ENCODE measurements around the gene BRS3. TPM values are rescaled to one million over a fixed set of nuclear protein-coding genes. Genes with fewer than 3 reads are reported as not detected.

Gene BRS3
- total and polyA plus RNA-seq, 2 donors (not counting 1 experiment from before 2014, with no cell fraction given) = not detected

GRCh38 chrX:136534131-136534530 lies 46.4 kb downstream of the BRS3 start:
- H3K27me3 Mint-ChIP-seq = peaks cover 8% of the 10 kb centered on the region
- WGBS (ENCODE audit: insufficient coverage) = no CpG with 5 or more reads among the region's 2 CpGs
- DNase-seq (no peak), ATAC-seq (ENCODE audit: low read depth) (no peak)
- POLR2A ChIA-PET = no interaction called here
- H3K4me1 Mint-ChIP-seq = no peaks in the 10 kb centered on the region
- intact Hi-C loops (cut with micrococcal nuclease) = no loop called here
- Histone ChIP-seq H2AFZ (ENCODE audit: insufficient read depth, low read depth, low read length, poor library complexity, severe bottlenecking) (no peak overlapping the region), H3K4me1 (ENCODE audit: control insufficient read depth in 2 of 2, insufficient read depth in 2 of 2, low read length in 2 of 2) (no peaks in the 10 kb centered on the region), H3K9me3 (ENCODE audit: control extremely low read depth in 1 of 3, control insufficient read depth in 2 of 3, insufficient read depth in 1 of 3, low read length in 2 of 3) (no peaks in the 10 kb centered on the region), H3K27me3 (replicated peaks in 1 of 4; ENCODE audit: control extremely low read depth in 1 of 4, control insufficient read depth in 3 of 4, insufficient read depth in 4 of 4, low read length in 3 of 4) (no peaks in the 10 kb centered on the region), H3K36me3 (replicated peaks in 1 of 2; ENCODE audit: control extremely low read depth in 1 of 2, control insufficient read depth in 1 of 2, extremely low read depth in 1 of 2, insufficient read depth in 2 of 2, low read length in 1 of 2) (no peaks in the 10 kb centered on the region), H3K9ac (ENCODE audit: low read length) (no peak overlapping the region), H3K79me2 (ENCODE audit: control insufficient read depth, insufficient read depth, low read length) (no peaks in the 10 kb centered on the region), H3K4me3 (ENCODE audit: control extremely low read depth in 1 of 5, extremely low read depth in 1 of 5, insufficient read depth in 1 of 5, low read depth in 2 of 5, low read length in 4 of 5) (no peak overlapping the region), H4K20me1 (ENCODE audit: control insufficient read depth, insufficient read depth, low read length, poor library complexity, severe bottlenecking) (no peaks in the 10 kb centered on the region), H3K4me2 (replicated peaks; ENCODE audit: low read depth, low read length, poor library complexity, severe bottlenecking) (no peak overlapping the region), H3K27ac (ENCODE audit: low read length in 2 of 2) (no peak overlapping the region)
- no peak overlapping the region for H3K4me3 Mint-ChIP-seq
- no peaks in the 10 kb centered on the region for H3K9me3 Mint-ChIP-seq (ENCODE audit: insufficient read depth)
- TF ChIP-seq EZH2 (IDR thresholded peaks at IDR 0.05; ENCODE audit: borderline replicate concordance, insufficient read depth, low read depth, low read length, poor library complexity, severe bottlenecking) (no peak), CTCF (IDR thresholded peaks at IDR 0.05) (no peak)
- no peak overlapping the region for H3K27ac Mint-ChIP-seq
- CTCF ChIA-PET = no interaction called here

GRCh38 chrX:136538811-136539210 lies 51.1 kb downstream of the BRS3 start:
- no peak overlapping the region for H2AFZ ChIP-seq (ENCODE audit: insufficient read depth, low read depth, low read length, poor library complexity, severe bottlenecking)
- intact Hi-C loops (cut with micrococcal nuclease) = no loop called here
- H3K36me3 ChIP-seq (replicated peaks in 1 of 2; ENCODE audit: control extremely low read depth in 1 of 2, control insufficient read depth in 1 of 2, extremely low read depth in 1 of 2, insufficient read depth in 2 of 2, low read length in 1 of 2) = no peaks in the 10 kb centered on the region
- ChIA-PET CTCF (no interaction called here), POLR2A (no interaction called here)
- H3K4me3 ChIP-seq (ENCODE audit: control extremely low read depth in 1 of 5, extremely low read depth in 1 of 5, insufficient read depth in 1 of 5, low read depth in 2 of 5, low read length in 4 of 5) = no peak overlapping the region
- Mint-ChIP-seq H3K27ac (no peak overlapping the region), H3K4me3 (no peak overlapping the region), H3K4me1 (no peaks in the 10 kb centered on the region), H3K9me3 (ENCODE audit: insufficient read depth) (no peaks in the 10 kb centered on the region), H3K27me3 (peaks cover 22% of the 10 kb centered on the region)
- DNase-seq = no peak
- H3K9me3 ChIP-seq (ENCODE audit: control extremely low read depth in 1 of 3, control insufficient read depth in 2 of 3, insufficient read depth in 1 of 3, low read length in 2 of 3) = no peaks in the 10 kb centered on the region
- H3K4me2 ChIP-seq (replicated peaks; ENCODE audit: low read depth, low read length, poor library complexity, severe bottlenecking) = no peak overlapping the region
- 100% methylated on average over 2 of the region's 2 CpGs for WGBS (ENCODE audit: insufficient coverage)
- H3K27ac ChIP-seq (ENCODE audit: low read length in 2 of 2) = no peak overlapping the region
- ATAC-seq (ENCODE audit: low read depth) = no peak
- no peaks in the 10 kb centered on the region for H4K20me1 ChIP-seq (ENCODE audit: control insufficient read depth, insufficient read depth, low read length, poor library complexity, severe bottlenecking)
- no peaks in the 10 kb centered on the region for H3K4me1 ChIP-seq (ENCODE audit: control insufficient read depth in 2 of 2, insufficient read depth in 2 of 2, low read length in 2 of 2)
- no peaks in the 10 kb centered on the region for H3K79me2 ChIP-seq (ENCODE audit: control insufficient read depth, insufficient read depth, low read length)
- TF ChIP-seq CTCF (IDR thresholded peaks at IDR 0.05) = no peak
- TF ChIP-seq EZH2 (IDR thresholded peaks at IDR 0.05; ENCODE audit: borderline replicate concordance, insufficient read depth, low read depth, low read length, poor library complexity, severe bottlenecking) = no peak
- no peaks in the 10 kb centered on the region for H3K27me3 ChIP-seq (replicated peaks in 1 of 4; ENCODE audit: control extremely low read depth in 1 of 4, control insufficient read depth in 3 of 4, insufficient read depth in 4 of 4, low read length in 3 of 4)
- H3K9ac ChIP-seq (ENCODE audit: low read length) = no peak overlapping the region

All from B cell (primary cell).